EH (cell line): Measurements from ENCODE around the gene NUCKS1.

Experiments used
- DNase-seq: peaks from one replicate; pipeline ENCODE4 v3.0.0-alpha.2; 2015; ENCODE audit warnings: low read depth

Gene NUCKS1

DNA sequence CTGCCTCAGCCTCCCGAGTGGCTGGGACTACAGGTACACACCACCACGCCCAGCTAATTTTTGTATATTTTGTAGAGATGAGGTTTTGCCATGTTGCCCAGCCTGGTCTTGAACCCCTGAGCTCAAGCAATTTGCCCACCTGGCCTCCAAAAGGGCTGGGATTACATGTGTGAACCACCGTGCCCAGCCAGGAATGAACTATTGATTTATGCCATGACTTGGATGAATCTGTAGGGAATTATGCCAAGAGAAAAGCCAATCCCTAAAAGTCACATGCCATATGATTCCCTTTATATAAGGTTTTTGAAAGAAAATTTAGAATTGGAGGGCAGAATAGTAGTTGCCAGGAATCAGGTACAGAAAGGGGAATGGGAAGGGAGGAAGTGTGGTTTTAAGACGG lies 50.6 kb downstream of the NUCKS1 start:
- DNase-seq = no peak

DNA sequence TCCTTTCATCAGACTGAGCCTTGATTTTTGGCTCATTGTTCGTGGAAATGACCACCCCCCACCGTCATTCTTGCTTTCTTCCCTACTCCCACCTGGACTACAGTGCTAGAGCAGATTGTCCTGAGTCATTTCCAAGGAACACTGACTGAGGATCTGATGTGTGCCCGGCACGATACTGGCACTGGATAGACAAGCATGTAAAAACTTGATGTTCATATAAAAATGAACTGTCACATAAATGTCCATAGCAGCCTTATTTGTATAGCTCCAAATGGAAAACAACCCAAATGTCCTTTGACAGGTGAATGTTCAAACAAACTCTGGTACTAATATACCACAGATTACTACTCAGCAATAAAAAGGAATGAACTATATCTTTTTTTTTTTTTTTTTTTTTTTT lies 51.1 kb downstream of the NUCKS1 start:
- DNase-seq = no peak

DNA sequence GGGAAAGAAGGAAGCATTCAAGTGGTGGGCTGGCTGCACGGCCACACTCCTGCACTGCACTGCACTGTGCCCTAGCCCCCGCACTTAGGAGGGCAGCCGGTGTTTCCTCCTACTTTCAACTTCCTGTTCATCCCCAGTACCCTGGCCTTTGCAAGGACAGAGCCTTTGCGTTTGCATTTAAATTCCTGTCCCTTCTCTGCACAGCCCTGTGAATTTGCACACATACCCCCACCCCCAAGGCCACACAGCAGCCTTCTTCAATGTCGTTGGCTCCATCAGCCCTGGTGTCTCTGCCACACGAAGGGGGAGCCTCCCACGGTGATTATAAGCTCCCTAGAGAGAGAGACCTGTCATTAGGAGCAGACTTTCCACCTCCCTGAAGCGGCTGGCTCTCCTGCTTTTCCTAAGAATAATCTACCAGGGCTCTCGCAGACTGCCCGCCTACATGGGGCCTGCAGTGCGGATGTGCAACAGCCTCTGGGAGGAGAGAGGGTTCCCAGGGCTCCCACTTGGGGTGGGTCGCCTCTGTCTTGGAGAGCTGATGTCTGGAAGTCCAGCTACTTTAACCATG lies 56.5 kb downstream of the NUCKS1 start:
- DNase-seq = no peak

DNA sequence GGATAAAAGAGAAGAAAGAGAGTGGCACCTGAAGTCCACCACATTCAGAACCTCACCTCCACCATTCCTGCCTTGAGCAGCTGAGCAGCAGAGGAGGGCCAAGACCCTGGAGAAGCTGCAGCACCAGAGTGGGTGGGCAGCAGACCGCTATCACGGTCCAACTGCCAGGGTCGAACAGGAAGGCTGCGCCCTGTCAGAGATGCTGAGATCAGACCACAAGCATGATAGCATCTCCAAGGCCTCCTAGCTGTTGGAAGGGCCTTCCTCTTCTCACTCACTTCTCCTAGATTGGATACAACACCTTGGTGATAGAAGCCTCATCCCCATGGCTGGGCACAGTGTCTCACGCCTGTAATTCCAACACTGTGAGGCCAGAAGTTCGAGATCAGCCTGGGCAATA lies 57.6 kb downstream of the NUCKS1 start:
- no peak for DNase-seq

DNA sequence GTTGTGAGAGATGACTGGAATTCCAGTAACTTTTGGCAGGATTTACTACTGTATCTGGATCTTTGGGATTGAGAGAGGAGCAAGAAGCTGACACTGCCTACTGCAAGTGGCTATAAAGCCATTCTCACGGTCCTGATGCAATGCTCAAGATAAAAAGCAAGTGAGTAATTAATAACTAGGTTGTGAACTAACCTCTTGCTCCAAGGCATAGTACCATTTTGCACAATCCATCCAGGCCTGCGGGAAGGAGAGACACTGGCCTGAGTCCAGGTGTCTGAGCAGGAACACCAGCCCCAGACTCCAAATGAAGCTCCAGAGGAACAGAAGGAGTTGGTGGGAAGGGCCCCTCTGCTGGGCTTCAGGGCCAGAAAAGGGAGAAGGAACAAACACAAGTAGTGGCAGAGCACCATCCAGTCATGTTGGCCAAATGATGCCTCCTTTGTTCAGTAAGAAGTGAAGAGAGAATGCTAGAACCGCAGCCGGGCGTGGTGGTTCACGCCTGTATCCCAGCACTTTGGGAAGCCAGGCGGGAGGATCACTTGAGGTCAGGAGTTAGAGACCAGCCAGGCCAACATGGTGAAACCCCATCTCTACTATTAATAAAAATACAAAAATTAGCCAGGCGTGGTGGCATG lies 59.7 kb downstream of the NUCKS1 start:
- DNase-seq = peak; percentile 24

DNA sequence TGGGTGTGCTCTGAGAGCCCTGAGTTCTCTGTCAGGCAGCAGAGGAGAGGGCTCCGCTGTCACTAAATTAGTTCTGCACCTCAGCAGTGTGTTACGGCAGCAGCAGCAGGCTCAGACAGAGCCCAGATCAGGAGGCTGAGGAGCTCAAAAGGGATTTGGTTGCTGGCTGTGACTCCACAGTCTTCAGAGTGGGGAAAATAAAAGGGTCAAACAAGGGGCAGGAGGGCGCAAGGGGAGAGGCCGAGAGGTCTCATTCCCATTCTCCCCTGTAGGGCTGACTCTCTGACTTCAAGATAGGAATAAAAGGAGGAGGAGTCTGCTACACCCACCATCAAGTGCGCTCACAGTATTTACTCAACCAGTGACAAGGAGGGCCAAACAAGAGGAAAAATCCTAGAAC lies 60.5 kb downstream of the NUCKS1 start:
- no peak for DNase-seq

DNA sequence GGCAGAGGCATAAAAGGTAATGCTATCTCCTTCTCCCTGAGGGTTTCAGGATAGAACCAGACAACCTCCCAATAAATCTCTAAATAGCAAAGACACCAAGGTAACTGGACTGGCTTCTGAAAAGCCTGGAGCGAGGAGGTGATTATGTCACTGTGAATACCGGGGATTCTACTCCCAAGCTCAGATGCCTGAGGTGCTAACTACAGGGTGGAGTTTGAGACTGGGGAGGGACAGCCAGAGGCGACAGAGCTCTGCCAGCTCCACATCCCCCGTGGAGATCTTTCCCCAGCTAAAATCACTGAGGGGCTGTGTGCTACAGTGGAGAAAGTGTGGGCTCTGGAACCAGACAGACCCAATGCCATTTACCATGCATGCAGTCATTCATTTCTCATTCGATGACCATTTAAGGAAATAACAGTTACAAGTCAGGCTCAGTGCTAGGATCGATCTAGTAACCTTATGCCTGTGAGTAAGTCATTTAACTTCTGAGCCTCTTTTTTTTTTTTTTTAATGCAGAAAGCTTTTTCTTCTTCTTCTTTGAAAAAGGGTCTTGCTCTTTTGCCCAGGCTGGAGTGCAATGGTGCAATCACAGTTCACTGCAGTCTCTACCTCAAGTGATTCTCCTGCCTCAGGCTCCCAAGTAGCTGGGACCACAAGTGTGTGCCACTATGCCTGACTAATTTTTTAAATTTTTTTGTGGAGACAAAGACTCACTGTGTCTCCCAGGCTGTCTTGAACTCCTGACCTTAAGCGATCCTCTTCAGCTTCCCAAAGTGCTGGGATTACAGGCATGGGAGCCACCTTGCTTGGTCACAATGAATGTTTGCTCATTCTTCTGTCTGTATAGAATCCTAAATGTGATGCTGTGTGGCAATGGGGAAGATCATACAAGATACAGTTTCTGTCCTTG lies 61.6 kb downstream of the NUCKS1 start:
- no peak for DNase-seq

DNA sequence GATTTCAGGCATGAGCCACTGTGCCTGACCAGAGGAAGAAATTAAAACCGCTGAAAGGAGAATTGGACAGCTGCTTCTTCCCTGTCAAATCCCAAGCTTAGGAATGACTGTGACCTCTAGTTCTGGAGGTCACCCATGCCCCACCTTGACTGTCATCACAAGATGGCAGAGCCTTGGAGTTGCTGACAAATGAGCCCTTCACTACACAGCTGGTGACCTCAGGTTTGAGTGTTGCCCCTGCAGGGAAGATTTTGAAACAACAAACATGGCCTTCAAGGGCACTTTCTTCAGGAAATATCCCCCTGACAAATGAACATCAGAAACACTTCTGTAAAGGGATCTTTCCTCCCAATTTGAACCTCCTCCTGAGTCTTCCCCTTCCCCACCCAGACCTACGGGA lies 62.7 kb downstream of the NUCKS1 start:
- no peak for DNase-seq

DNA sequence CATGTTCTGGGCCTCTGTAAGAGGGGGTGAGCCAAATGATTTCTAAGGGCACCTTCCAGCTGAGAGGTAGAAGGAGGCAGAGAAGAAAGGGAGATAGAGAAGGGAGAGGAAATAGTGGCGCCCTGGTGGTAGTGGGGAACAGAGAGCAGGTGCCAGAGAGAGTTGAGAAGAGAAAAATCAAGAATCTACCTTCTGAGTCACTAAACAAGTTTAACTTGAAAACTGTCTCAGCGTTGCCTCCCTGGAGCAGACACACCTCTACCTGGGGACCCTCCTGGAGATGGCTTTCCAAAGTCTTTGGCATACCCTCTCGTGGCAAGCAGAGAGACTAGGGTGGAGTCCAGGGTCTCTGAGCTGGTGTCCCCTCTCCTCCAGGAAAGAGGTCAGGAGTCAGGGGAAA lies 68.6 kb downstream of the NUCKS1 start:
- DNase-seq = no peak

DNA sequence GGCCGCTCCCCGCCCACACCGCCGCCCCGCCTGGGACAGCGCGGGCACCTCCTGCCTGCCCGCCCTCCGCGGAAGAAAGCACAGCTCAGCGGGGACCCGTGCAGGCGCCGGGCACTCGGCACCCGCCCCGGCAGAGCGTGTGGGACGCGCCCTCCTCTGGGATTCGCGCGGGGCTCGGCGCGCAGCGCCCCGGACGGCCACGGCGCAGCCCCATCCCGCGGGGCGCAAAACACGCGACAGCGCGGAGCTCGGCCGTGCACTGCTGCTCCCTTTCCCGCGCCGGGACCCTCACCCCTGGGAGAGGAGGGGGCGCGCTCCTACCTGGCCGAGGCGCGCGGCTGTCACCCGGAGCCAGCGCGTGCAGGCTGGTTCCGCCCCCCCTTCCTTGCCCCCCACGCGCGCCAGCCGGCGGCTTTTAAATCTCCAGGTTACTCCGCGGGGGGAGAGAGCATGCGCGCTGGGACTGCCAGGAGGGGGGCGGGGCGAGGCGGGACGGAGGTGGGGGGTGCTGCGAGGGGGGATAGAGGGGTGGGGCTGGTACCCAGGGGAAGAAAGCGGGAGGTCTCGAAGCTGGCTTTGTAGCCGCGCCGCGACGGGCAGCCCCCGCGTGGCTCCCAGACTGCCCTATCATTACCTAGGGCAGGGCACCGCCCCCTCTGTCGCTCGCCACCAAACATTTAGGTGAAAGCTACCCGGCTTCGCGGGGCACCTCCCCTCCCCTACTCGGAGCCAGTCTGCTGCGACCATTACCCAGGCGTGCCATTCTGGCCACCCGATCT lies 69.7 kb downstream of the NUCKS1 start, which contains the start of gene SLC45A3:
Gene SLC45A3, minus strand, starts transcription at position 437 of the 779 bp plus-strand sequence. CDS start 15,853 bp downstream, outside the sequence.
- peak; percentile 19 for DNase-seq

DNA sequence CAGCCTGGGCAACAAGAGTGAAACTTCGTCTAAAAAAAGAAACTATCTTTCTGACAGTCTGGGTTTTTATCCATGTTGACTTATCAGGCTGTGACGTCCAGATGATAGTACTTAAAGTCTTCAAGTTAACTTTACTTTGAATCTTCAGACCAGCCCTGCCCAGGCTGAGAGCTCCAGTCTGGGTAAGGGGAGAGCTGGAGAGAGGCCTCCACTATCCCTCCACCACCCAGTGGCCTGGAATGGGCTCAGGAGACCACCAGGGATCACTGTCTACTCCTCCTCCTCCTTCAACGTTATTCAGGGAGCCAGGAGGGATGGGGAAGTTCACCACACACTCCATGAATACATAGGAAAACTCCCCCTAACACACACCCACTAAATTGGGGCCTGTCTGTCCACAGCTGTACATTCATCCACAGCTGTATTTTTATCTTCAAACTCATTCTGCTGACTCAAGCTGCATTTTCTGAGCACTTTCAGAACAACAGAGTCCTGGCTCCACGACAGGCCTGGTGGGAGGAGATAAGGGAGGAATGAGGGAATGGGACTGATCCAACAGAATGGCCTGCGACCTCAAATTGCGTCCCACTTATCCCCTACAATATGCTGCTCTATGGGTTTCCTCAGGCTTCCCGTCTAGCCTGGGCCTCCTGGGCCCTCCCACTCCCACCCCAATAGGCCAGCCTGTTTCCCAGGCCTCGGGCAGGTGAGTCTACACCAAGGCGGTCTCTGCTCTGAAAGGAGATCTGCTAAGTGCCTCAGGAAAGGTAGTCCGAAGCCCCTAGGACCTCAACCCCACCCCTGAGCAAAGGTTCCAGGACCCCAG lies 71.5 kb downstream of the NUCKS1 start:
- no peak for DNase-seq

DNA sequence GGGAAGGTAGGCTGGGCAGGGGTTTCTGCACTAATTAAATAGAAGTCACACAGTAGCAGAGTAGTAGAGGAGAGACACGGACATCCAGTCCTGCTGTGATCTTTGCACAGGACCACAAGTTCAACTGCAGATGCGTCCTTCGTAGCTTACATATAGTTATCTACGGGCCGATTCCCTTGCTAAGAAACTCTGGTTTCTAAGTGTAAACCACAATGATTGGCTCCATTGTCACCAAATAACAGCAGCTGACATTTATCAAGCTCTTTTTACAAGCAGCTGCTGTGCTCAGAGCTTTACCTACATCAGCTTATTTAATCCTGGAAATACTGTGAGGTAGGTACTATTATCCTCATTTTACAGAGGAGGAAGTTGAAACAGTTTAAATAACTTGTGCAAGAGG lies 72.8 kb downstream of the NUCKS1 start:
- no peak for DNase-seq

DNA sequence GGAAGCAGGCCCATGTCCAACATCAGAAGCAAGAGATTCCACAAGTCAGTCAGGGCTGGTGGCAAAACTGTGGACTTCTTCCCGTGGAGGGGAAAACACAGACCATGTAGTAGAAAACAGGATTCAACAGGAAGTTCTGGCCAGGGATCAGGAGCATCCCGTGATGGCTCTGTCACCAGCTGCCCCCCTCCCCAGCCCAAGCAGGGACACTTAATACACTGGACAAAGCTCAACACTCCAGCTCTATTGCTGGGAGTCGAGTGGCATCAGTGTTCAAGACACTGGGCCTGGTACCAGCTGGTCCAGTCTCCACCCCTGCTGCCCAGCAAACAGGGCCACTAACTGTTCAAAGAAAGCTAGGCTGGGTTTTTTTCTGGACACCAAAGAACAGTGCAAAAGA lies 73.4 kb downstream of the NUCKS1 start:
- no peak for DNase-seq

DNA sequence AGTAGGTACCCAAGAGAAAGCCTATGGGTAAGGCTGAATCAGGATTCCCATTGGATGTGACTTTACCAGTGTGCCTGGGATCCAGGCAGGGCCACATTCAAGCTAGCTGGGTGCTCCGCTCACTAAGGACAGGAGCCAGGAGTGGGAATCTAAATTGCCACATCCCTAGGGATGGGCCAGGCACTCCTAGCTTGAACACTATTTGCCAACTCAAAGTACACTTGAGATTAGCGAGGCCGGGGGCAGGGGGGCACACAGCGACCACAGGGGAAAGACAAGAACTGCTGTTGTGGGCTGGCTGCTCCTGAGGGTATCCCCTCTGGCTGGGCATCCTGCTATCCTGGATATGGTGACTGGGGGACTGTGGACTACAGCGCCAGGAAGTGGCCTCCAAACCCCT lies 74.0 kb downstream of the NUCKS1 start:
- DNase-seq = no peak

DNA sequence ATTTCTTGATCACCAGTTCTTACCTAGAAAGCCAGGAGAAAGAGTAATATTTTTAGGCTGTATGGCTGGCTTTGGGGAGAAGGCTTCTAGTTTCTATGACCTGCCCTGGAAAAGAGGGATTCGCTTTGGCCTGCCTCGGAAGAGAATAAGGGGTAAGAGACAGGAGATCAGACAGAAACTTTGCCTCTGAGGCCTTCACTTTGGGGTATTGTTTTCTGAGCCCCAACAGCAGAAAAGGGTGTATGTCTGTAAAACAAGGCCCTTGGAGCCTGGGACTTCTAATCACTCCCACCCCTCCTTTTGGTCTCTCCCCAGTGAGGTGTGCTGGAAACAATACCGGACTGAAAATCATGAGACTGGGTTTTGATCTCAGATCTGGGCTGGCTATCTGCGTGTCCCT lies 74.7 kb downstream of the NUCKS1 start:
- no peak for DNase-seq

DNA sequence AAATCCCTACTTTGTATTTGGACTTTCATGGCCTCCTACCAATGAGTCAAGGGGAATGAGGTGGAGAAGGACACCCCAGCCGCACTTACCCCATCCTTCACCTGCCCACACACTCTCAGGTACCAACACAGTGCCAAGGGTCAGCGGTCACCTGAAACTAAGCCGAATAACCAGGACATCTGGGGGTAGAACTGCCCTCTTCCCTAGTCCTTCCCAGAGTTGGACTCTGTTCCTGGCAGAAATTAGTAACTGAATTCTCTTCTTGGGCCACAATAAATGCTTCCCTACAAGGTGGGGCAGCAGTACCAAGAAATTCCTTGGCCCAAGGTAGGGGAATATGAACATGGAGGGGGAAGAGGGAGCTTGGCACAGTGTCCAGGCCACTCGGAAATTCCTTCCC lies 77.0 kb downstream of the NUCKS1 start:
- no peak for DNase-seq

DNA sequence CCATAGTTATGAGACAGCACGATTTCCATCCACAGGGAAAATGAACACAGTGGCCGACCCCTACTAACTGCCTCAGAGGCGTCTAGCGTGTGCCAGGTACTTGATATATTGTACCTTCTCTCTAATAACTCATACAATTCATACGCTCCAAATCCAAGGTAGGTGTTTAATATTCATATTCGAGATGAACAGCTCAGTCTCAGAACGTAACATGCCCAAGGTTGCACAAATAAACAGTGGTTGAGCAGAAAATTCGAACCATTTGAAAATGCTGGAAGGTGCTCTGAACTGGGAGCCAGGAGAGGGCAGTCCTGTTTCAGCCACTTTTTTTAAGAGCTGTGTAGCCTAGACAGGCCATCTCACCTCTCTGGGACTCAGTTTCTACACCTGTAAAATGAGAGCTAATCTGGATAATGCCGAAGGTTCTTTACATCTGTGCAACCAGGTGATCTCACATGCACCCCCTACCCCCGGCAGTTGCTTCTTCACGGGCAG lies 77.5 kb downstream of the NUCKS1 start:
- no peak for DNase-seq

DNA sequence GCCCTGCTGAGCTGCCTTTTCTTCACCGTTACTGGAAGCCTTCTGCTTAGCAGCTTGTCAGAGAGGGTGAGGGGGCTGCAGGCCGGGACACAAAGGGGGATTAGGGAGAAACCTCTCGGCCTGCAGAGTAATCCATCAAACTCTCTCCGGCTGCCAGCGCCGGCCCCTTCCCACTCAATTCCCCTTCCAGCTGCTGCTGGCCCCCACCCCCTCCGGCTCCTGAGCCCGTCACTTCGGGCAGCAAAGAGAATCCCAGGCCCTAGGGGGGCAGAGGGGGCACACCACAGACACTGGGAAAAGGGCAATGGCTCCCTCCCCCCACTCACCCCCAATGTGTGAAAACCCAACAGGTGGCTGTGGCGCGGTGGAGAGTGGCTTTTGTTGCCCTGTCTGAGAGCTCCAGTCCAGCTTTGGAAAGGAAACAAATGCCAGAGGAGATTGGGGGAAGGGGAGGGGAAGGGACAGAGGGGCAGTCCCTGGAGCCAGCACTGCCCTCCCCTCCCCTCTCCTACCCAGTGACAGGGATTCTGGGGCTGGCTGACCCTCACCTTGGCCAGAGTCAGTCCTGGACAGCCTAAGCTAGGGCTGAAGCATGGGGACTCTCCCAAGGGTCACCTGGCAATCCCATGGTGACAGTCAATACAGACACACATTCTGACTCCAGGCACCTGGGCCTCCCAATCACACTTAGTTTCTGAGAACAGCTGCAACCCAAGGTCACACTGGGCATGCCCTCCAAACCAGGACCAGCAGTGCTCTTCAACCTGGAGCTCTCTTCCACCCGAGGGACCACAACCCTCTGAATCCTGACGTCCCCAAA lies 79.2 kb downstream of the NUCKS1 start:
- no peak for DNase-seq

DNA sequence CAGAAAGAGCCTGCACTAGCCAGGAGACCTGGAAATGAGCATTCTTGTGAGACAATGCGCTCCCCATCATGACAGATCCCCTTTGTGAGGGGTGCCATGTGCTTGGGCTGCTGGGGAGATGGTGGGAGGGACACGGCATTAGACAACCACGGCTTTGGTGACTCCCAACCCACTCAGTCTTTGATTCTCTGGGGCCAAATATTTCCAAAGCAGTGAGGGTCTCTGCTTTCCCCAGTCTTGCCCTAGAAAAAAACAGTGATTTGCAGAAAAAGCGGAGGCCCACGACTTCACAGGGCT lies 79.9 kb downstream of the NUCKS1 start:
- no peak for DNase-seq

DNA sequence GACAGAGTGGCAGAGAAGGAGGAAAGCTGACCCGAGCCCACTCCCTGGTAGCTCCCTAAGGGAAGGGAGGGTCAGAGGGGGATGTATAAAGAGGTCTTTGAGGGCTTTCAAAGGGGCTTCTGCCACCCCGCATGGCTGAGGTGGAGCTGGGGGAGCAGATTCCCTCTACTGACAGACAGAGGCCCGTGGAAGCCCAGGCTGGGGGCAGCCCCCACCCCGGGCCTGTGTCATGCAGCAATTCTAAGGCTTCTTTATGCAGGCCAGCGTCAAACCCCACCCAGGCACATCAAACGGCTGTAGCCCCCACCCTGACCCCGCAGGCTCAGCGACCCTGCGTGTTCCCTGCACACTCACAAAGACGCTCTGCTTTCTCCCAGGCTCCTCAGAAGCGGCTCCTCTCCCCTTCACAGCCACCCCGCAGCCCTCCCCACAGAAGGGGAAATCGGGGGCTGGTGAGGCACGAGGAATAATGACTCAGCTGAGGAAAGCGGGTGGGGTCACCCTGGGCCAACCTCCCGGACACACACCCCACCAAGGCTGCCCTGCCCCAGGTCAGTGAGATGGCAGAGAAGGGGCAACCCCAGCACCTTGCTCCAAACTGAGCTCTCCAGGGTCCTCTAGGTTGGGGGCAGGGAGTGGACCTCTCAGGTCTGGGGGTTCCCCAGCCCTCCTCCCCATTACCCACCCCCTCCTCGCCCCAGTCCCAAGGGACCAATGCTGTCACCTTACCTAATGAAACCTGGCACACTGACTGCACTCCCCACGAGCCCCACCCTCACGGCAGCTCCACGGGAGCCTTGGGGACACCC lies 80.4 kb downstream of the NUCKS1 start:
- no peak for DNase-seq
